Suppressor macrophage (primary cell): ENCODE measurements around the gene NNAT.
"Not testable (repeated sequence)": the region's sequence is repeated elsewhere in the genome, so short reads cannot be mapped to it uniquely, and the experiment has no call there.

ENCODE experiments used
- DNase-seq, 4 experiments: peaks; one replicate each; pipeline ENCODE4 v3.0.0-alpha.2; 2020 to 2022
- total RNA-seq, 17 experiments: gene quantifications; one replicate each; lab custom pipeline; 2026; ENCODE audit warnings: mixed read lengths in 6 of 17, inconsistent platforms in 3 of 17; lab: John Stamatoyannopoulos, UW

NNAT gene, protein sequence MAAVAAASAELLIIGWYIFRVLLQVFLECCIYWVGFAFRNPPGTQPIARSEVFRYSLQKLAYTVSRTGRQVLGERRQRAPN
- total RNA-seq, result 0 to 0.55 (median 0) reads per million in 17 experiments

DNA sequence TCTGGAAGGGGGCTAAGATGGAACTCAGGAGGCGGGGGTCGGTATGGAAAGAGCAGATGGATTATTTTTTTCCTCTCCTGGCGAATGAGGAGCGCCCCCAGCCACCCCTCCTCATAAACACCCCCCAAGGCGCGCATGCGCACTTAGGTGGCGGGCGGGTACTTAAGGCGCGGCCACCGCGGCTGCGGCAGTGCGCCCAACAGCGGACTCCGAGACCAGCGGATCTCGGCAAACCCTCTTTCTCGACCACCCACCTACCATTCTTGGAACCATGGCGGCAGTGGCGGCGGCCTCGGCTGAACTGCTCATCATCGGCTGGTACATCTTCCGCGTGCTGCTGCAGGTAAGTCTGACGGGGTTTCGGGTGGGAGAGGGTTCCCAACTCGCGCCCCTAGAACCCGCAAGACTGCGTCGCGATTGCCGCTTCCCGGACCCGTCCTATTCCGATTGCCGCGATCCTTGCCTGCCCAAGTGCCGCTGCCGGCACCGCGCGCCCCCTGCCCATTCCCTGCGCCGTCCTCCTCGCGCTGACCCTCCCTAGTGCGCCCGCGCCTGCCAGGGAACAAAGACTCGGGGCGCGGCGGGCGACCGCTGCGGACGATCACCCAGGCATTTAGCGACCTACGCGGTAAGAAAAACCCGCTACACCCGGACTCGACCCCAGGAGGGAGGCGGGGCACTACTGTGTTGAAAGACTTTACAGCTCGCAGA is at the start of gene NNAT:
NNAT (plus strand) TSS at position 190 of the 711 bp plus-strand sequence; CDS start at position 272, 82 bp downstream.
- no peak for DNase-seq

DNA sequence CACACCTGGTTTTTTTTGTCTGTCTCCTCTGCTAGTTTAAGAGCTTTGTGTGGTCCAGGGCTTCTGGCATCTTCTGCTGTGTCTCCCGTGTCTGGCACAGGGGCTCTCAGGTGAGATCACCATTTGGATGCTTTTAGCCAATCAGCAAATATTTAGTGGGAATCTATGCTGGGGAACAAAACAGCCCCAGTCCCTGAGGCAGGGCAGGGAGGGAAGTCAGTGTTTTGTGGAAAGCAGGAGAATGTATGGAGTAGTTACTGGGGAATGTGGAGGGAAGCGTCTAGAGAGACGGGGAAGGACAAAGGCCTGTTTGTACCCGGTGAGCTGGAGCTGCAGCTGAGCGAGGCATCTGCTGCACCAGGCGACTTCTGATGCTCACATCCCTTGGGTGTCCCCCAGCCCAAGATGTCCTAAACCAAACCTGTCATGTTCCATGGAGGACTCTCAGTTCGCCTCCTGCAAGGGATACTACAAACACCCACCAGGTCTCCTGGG is 49.3 kb upstream of the NNAT start:
- no peak for DNase-seq

DNA sequence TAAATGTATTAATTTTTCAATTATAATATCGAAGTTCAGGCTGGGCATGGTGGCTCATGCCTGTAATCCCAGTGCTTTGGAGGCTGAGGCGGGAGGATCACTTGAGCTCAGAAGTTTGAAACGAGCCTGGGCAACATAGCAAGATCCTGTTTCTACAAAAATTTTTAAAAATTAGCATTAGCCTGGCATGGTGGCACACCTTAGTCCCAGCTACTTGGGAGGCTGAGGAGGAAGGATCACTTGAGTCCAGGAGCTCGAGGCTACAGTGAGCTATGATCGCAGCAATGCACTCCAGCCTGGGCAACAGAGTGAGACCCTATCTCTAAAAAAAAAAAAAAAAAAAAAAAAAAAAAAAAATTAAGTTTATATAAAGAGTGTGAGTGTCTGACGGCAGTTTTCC is 48.6 kb upstream of the NNAT start:
- not testable (repeated sequence) for DNase-seq

DNA sequence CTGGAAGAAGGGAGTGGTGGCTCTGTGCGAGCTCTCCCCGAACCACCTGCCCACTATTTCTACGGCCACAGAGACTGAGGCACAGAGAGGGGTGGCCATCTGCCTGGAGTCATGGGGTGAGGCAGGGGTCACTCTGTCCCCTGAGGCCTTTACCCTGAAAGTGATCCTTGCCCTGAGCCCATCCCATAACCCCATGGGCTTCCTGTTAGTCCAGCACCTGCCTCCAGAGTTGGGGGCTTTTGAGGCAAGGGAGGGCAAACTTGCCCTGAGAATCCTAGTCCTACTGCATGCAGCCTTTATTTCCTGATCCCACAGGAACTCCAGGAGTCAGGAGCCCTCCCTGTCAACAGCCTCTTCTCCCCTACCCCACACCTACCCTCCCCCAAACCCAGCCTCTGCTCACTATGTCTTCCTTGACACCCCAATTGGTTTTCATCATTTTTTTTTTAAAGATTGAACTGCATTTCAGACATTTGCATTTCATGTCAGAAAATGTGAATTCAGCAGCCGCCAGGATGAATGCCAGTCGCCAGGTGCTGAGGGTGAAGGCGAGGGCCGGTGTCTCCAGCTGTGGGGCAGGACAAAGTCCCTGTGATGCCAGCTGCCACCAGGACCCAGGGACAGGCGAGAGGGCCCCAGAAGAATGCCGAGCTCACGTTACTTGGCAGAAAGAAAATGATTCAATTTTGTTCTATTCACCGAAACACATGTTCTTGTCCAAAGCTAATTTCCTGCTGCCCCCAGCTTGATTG is 47.6 kb upstream of the NNAT start:
- DNase-seq, result no peak

DNA sequence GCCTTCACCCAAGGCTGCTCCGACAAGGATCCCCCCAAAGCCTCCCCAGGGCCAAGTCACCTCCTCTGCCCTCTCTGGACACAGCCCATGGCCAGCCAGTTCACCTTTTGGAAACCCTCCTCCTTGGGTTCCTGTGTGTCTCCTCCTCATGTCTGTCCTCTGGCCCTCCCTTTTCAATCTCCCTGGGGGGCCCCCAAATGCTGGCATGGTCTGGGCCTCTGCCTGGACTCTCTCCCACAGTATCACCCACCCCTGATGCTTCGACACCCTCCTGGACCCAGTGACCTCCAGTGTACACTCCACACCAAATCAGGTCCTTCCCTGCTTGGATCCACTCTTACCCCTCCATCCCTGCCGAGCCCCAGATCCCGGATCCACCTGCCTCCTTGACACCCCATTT is 46.7 kb upstream of the NNAT start:
- no peak for DNase-seq

DNA sequence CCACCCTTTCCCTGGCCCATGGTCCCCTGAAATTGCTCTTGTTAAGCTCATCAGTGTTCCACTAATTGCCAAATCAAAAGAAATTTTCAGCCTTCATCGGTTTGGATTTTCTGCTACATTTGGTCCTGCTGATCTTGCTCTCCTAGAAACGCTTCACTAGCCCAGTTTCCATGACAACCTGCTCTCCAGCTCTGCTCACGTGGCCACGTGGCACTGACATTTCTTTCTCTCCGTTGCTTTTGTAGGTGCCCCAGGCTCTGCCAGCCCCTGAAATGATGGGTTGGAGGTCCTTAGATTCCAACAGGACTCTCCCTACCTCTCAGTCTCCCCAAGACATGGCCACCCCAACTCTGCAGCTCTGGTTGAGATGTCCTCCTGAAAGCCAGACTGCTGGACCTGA is 45.8 kb upstream of the NNAT start:
- no peak for DNase-seq

DNA sequence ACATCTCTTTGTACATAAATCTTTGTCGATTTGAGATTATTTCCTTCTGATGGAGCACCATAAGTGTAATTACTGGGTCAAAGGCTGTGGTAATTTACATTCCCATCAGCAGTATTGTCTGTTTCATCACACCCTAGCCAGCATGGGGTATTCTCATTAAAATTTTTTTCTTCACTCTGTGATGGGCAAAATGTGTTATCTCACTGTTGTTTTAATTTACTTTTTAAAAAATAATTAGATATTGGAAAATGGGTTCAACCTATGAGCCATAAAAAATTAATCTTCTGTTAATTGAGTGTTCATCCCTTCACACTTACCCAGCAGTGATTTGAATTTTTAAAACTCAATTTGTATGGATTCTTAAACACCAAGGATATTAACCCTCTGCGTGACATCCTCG is 44.0 kb upstream of the NNAT start:
- DNase-seq, result no peak

DNA sequence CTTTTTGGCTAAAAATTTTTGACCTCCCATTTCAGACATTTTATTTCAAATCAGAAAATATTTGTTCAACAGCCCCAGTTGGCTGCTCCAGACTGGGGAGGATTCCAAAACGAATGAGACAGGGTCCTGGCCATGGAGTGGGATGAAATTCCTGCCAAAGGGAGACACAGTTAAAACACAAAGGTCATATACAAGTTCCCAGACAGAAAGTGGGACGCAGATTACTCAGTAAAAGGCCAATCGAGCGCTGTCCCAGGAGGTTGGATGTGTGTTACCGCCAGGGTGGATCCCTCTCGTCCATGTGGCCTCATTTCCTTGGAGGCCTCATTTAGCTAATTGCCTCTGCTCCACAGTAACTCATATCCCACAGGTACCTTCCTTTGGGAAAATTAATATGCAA is 41.8 kb upstream of the NNAT start:
- no peak for DNase-seq

DNA sequence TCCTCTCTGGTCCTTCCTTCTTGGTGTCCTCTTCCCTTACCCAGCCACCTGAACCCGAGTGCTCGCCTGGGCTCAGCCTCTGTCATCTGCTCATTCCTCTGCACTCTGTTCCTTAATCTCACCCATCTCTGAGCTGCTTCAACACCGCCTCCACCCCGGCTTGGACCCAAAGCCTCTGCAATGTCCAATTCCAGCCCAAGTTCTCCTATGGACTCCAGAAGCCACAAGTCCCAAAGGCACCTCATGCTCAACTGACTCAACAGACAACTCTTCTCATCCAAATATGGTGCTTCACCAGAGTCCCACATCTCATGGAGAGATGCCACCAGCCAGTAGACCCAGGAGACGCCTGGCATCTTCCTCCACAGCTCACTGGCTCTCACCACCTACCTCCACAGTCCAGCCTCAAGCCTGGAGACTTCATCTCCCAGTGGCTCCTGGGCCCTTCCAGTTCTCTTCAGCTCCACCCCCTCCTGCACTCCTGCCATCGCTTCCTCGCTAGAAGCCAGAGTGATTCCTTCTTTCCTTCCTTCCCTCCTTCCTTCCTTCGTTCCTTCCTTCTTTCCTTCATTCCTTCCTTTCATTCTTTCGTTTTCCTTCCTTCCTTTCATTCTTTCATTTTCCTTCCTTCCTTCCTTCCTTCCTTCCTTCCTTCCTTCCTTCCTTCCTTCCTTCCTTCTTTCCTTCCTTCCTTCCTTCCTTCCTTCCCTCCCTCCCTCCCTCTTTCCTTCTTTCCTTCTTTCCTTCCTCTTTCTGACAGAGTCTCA is 40.9 kb upstream of the NNAT start:
- no peak for DNase-seq

DNA sequence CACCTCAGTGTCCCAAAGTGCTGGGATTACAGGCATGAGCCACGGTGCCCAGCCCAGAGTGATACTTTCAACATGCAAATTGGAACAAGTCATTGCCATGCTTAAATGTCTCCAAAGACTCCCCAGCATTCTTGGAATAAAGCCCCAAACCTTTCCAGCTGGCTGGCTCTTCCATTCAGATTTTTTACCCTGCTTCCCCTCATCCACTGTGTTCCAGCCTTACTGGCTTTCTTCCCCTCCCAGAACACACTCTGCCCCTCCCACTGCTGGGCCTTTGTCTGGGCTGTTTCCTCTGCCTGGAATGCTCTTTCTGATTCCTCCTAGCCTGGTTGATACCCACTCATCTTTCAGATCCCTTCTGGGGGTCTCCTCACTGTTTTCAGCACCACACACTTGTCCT is 40.1 kb upstream of the NNAT start:
- DNase-seq, result peak in 1 of 4 experiments; percentile 8

DNA sequence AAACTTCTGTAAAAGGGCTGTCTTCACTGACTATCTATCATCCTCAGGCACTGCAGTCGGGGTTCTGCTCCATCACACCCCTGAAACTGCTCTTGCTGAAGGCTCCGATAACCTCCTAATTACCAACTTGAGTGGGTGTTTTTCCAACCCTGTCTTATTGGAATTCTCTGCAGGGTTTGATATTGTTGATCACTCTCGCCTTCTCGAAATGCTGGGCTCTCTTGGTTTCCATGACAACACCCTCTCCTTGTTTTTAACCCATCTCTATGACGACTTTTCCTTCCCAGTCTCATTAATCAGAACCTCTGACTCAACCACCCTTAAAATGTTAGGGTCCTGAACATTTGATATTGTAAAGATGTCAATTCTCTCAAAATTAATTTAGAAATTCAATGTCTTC is 39.4 kb upstream of the NNAT start:
- DNase-seq, result no peak

DNA sequence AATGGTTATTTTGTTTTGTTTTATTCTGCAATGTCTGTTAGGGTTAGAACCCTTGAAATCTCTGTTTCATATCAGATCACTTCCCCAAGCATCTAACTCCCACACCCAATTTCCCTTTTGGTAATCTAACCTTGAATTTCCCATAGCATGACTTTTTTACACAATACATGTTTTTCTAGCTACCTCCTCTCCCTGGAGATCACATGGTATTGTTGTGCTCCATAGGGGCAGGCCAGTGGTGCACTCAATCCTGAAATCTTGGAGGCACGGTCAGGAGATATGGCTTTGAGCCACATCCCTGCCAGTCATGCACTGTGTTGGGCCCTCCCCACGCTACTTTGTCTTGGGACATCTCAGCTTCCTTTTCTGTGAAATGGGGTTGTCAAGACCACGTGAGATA is 36.7 kb upstream of the NNAT start:
- DNase-seq, result peak; percentile 67 to 85 (median 82)

DNA sequence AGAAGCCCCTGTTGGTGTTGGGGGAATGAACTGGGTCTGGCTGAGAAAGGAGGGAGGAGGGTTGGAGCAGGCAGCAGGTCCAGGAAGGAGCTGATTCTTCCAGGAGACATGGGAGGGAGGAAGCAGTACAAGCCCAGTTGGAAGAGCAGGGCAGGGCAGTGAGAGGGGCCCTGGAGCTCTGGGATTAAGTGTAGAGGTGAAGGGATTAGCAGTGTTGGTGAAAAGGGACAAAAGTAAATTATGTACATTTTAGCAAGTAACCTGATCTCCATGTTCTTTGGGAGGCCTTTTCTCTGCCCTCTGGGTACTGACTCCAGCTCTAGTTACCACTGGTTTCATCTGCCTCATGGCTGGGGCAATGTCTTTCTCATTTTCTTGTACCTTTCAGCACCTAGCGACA is 34.8 kb upstream of the NNAT start:
- not testable (repeated sequence) for DNase-seq

DNA sequence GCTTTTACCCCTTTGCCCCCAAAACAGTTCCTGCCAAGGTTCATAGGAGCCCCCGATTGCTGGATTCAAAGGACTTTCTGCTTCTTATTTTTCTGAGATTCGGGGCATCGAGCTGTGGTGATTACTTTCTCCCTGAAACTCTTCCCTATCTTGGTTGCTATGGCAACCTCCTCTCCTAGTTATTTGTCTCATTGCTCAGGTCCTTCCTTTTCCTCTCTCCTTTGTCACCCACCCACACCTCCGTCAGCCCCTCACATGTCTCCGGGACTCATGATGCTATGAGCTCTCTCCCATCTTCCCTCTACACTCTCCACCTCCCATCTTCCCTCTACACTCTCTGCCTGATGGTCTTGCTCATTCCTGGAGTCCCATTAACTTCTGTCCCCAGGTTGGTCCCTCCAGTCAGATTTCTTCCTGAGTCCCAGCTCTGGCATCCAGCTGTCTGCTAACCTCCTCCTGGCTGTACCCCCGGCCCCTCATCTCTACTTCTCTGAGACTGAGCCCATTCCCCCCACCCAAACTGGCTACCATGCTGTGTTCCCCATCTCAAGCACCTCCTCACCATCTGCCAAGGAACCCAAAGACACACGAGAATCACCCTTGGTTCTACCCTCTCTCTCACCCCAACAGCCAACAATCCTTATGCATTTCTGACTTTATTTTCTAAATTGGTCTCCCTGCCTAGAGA is 30.2 kb upstream of the NNAT start:
- DNase-seq, result no peak

DNA sequence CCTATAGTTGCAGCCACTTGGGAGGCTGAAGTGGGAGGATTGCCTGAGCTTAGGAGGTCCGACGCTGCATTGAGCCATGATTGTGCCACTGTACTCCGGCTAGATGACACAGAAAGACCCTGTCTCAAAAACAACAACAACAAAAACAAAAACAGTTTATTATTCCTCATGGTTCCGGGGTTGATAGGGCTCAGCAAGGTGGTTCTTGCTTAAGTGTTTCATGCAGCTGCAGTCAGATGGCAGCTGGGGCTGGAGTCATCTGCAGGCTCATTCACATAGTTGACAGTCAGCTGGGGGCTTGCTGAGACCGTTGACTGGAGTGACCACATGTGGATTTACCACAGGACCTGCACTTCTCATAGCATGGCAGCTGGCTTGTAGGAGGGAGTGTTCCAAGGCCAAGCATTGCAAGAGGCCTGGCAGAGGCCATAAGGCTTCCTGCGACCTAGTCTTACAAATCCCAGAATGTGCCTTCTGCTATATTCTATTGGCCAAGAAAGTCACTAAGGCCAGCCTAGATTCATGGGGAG is 28.9 kb upstream of the NNAT start:
- DNase-seq, result no peak

DNA sequence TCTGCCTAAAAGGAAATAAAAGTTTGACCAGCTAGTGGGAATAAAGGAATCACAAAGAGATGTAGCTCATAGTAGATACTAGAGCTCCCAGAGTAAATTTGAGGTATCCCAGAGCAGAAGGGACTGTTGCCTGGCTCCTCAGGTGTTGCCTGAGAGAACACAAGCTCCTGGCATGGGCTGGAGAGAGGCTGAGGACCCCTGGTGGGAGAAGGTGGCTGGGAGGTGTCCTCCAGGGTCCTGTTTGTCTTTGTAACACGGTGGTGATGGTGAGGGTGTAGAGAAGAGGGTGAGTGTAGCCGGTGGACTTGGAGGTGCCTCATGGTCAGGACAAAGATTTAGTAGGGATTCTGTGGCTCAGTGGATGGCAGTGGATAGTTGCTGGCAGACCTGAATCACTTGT is 28.1 kb upstream of the NNAT start:
- DNase-seq, result no peak

DNA sequence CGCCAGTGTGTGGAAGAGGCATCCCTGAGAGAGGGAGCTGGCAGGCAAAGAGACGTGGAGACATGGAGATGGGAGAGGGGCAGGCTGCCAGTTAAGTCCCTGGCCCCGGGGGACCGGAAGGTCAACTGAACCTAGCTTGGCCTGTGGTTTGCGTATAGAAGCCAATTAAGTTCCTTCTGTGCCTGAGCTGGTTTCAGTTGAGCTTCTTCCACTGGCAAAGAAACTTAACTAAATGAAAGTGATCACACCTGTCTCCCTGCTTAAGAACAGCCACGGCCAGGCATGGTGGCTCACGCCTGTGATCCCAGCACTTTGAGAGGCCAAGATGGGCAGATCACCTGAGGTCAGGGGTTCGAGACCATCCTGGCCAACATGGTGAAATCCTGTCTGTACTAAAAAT is 26.7 kb upstream of the NNAT start:
- DNase-seq, result no peak

DNA sequence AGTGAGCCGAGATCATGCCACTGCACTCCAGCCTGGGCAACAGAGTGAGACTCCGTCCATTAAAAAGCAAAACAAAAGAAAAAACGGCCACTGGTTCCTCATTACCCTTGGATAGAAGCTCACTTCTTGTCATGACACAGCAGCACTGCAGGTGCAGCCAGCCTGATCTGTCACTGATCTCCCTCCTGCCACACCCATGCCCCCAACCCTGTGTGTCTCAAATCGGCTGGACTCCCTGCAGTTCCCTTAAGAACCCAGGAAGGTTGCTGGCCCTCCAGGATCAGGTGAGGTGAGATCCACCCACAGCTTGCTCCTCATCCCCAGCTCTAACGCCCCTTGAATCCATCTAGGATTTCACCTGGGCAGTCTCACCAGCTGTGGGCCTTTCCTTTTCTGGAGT is 26.3 kb upstream of the NNAT start:
- no peak for DNase-seq

DNA sequence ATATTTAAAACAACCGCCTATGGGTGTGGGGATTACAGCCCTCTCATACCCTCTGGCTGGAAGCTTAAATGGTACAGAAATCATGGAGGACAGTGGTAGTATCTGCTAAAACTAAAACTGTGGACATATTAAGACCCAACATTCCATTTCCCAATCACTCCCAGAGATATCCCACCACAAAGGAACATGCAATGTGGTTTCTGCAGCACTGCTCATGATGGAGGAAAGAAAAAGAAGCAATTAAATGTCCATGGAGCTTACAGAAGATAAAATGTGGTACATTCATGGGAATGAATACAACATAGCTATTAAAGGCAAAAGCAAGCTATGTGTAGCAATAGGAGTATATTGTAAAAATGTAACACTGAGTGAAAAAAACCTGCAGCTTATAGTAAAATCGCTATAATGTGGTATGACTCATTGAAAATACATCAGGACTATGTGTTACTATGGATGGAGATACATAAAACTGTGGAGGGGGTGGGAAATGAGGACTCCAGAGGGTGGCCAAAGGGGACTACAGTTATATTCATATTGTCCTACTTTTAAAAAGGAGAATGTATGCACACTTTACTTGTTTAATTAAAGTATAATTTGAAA is 22.9 kb upstream of the NNAT start:
- DNase-seq, result no peak

DNA sequence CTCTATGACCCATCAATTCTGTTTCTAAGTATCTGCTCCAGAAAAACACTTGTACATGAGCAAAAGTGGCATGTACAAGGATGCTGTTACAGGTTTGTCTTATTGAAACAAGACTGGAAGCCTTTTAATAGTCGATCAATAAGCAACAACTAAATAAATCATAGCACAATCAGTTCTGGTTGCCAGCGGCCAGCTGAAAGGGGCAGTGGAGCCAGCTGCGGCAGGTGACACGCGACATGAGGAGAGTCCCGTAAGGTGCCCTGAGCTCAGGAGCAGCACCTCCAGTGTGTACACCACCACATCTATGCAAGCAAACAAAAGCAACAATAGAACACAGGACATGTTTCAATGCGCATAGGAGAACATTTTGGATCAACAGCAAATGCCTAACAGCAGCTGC is 20.7 kb upstream of the NNAT start:
- no peak for DNase-seq

DNA sequence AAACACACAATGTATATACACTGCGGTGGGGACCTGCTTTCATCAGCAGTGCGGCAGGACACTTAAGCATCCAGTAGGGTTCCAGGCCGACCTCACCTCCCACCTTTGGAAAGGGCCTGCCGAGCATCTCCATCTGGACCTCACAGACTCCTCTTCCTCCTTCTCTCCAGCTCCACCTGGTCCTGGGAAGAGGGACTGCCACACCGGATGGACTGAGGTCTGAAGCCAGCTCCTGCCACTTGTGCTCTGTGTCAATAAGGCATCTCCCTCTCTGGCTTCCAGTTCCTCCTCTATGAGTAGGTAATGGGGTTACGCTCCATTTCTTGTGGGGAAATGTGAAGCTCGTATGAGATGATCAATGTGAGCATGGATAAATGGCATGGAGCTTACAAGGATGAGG is 19.1 kb upstream of the NNAT start:
- no peak for DNase-seq

DNA sequence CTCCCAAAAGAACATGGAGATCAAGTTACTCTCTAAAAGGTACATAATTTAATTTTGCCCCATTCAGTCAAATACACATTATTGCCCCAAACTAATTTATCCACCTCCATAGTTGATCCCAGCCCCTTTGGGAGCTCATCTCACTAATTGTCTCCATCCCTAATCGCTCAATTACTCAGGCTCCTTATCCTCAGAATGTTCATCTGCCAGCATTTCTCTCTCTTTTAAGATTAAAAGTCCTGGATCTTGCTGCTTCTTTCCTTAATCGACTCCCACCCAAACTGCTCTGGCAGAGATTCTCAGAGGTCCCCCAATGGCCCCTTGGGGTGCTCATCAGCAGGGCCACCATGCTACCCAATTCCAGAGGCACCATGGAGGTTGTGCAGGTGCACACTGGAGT is 18.4 kb upstream of the NNAT start:
- no peak for DNase-seq
